B cell (primary cell): ENCODE results near the gene RANBP3L. TPM values are rescaled to one million over a fixed set of nuclear protein-coding genes. Genes with fewer than 3 reads are reported as not detected.
"Not testable (repeated sequence)": the region's sequence is repeated elsewhere in the genome, so short reads cannot be mapped to it uniquely, and the experiment has no call there.

ENCODE experiments used
- ATAC-seq: fragments of 200-7000 bp; cut with Tn5 transposase; one replicate; pipeline ENCODE4 v1.10.0; 2021; ENCODE audit warnings: low read depth, mild to moderate bottlenecking, moderate number of reproducible peaks, moderate library complexity
- CTCF ChIA-PET: fragments of 350-600 bp; sonication (Branson Sonifier 250); formaldehyde crosslinking; loops from one replicate; lab custom pipeline; 2021; ENCODE audit warnings: antibody characterized with exemption, inconsistent platforms; lab: Charles Lee
- POLR2A ChIA-PET: fragments of 350-600 bp; sonication (Branson Sonifier 250); formaldehyde crosslinking; loops from one replicate; lab custom pipeline; 2021; ENCODE audit warnings: antibody characterized with exemption; lab: Charles Lee
- DNase-seq: peaks from one replicate; pipeline ENCODE4 v3.0.0; 2013
- H2AFZ ChIP-seq: 2 replicates; pipeline ENCODE4 v1.6.1; 2012; ENCODE audit warnings: mild to moderate bottlenecking, low read depth, low read length; ENCODE audit not compliant: insufficient read depth, poor library complexity, severe bottlenecking
- H3K27ac ChIP-seq, 2 donors: 1 replicate in 1 of 2; 2 replicates in 1 of 2; pipeline ENCODE4 v1.5.1; 2012 to 2013; ENCODE audit warnings: low read length in 2 of 2, mild to moderate bottlenecking in 2 of 2, moderate library complexity in 1 of 2
- H3K27me3 ChIP-seq, 4 experiments: fragments of 200-600 bp in 1 of 4; sonication (generic) in 1 of 4; replicated peaks in 1 of 4; 1 replicate in 2 of 4; 2 replicates in 2 of 4; pipeline versions ENCODE4 v1.6.1 to v1.7.0; 2013 to 2016; ENCODE audit warnings: low read length in 3 of 4, mild to moderate bottlenecking in 2 of 4, mixed read lengths in 1 of 4, moderate library complexity in 1 of 4; ENCODE audit not compliant: insufficient read depth in 4 of 4, control insufficient read depth in 3 of 4; ENCODE audit errors: control extremely low read depth in 1 of 4
- H3K36me3 ChIP-seq, 2 experiments: replicated peaks in 1 of 2; 1 replicate in 1 of 2; 2 replicates in 1 of 2; pipeline versions ENCODE4 v1.6.1 to v1.7.1; 2013; ENCODE audit warnings: low read length in 1 of 2; ENCODE audit not compliant: insufficient read depth in 2 of 2, control insufficient read depth in 1 of 2; ENCODE audit errors: control extremely low read depth in 1 of 2, extremely low read depth in 1 of 2
- H3K4me1 ChIP-seq, 2 donors: fragments of 200-600 bp in 1 of 2; sonication (generic) in 1 of 2; 1 replicate in 1 of 2; 2 replicates in 1 of 2; pipeline versions ENCODE4 v1.5.1 to v1.6.1; 2013 to 2017; ENCODE audit warnings: low read length in 2 of 2; ENCODE audit not compliant: control insufficient read depth in 2 of 2, insufficient read depth in 2 of 2
- H3K4me2 ChIP-seq: replicated peaks from 2 replicates; pipeline ENCODE3; 2012; ENCODE audit warnings: mild to moderate bottlenecking, low read depth, low read length; ENCODE audit not compliant: poor library complexity, severe bottlenecking
- H3K4me3 ChIP-seq, 5 experiments: fragments of 200-600 bp in 1 of 5; sonication (generic) in 1 of 5; 1 replicate in 3 of 5; 2 replicates in 2 of 5; pipeline versions ENCODE4 v1.5.1 to v1.7.0; 2011 to 2016; ENCODE audit warnings: low read length in 4 of 5, mild to moderate bottlenecking in 4 of 5, low read depth in 2 of 5, control low read depth in 1 of 5, moderate library complexity in 1 of 5; ENCODE audit not compliant: insufficient read depth in 1 of 5; ENCODE audit errors: control extremely low read depth in 1 of 5, extremely low read depth in 1 of 5
- H3K79me2 ChIP-seq: fragments of 200-600 bp; sonication (generic); one replicate; pipeline ENCODE4 v1.6.0; 2016; ENCODE audit warnings: low read length; ENCODE audit not compliant: control insufficient read depth, insufficient read depth
- H3K9ac ChIP-seq: fragments of 200-600 bp; sonication (generic); 2 replicates; pipeline ENCODE4 v1.6.1; 2017; ENCODE audit warnings: mild to moderate bottlenecking, low read length, moderate library complexity
- H3K9me3 ChIP-seq, 3 donors: one replicate each; pipeline versions ENCODE4 v1.6.1 to v1.7.1; 2013; ENCODE audit warnings: low read length in 2 of 3; ENCODE audit not compliant: control insufficient read depth in 2 of 3, insufficient read depth in 1 of 3; ENCODE audit errors: control extremely low read depth in 1 of 3
- H4K20me1 ChIP-seq: 2 replicates; pipeline ENCODE4 v1.6.0; 2012; ENCODE audit warnings: mild to moderate bottlenecking, low read length; ENCODE audit not compliant: insufficient read depth, control insufficient read depth, poor library complexity, severe bottlenecking
- H3K27ac Mint-ChIP-seq: one replicate; pipeline ENCODE4 v1.8.0; 2021; ENCODE audit warnings: mixed read lengths
- H3K27me3 Mint-ChIP-seq: one replicate; pipeline ENCODE4 v1.8.0; 2021; ENCODE audit warnings: mixed read lengths
- H3K4me1 Mint-ChIP-seq: one replicate; pipeline ENCODE4 v1.8.0; 2021; ENCODE audit warnings: mixed read lengths
- H3K4me3 Mint-ChIP-seq: one replicate; pipeline ENCODE4 v1.8.0; 2021; ENCODE audit warnings: mixed read lengths
- H3K9me3 Mint-ChIP-seq: one replicate; pipeline ENCODE4 v1.8.0; 2022; ENCODE audit warnings: mixed read lengths; ENCODE audit not compliant: insufficient read depth
- CTCF ChIP-seq: fragments of 200-600 bp; IDR thresholded peaks from one replicate; pipeline ENCODE4 v1.8.0; 2022; ENCODE audit warnings: antibody characterized with exemption, mild to moderate bottlenecking
- EZH2 ChIP-seq: IDR thresholded peaks from 2 replicates; pipeline ENCODE4 v1.6.1; 2012; ENCODE audit warnings: borderline replicate concordance, low read depth, mild to moderate bottlenecking, moderate library complexity, low read length; ENCODE audit not compliant: insufficient read depth, poor library complexity, severe bottlenecking
- WGBS: methylation state at CpG from one replicate; pipeline ENCODE4 v1.1.5; 2013; ENCODE audit warnings: missing lambda C conversion rate; ENCODE audit not compliant: insufficient coverage; 5-methylcytosine and 5-hydroxymethylcytosine counted together
- intact Hi-C: fragments of 100-400 bp; cut with micrococcal nuclease; formaldehyde crosslinking; loops from one replicate; pipeline ENCODE4 v1.10.0; 2022
- polyA plus RNA-seq: library from polyadenylated mRNA; depleted of rRNA; stranded (reverse); fragments of >200 nt; gene quantifications from 2 replicates; pipeline ENCODE4 v1.2.3, GENCODE V29; 2012
- total RNA-seq, 2 donors: library from RNA; stranded (reverse); fragments of 120-200 nt in 1 of 2; gene quantifications; 1 replicate in 1 of 2; 2 replicates in 1 of 2; pipeline versions ENCODE4 v1.2.3 to v1.2.4, GENCODE V29; 2013 to 2022

The RANBP3L gene
- total and polyA plus RNA-seq, 2 donors (not counting 1 experiment from before 2014, with no cell fraction given), result not detected

GRCh38 chr5:36346896-36347690 lies 45.4 kb upstream of the RANBP3L start:
- ChIA-PET POLR2A (no interaction called here), CTCF (no interaction called here)
- no peaks in the 10 kb centered on the region for H3K4me1 Mint-ChIP-seq
- no peak overlapping the region for H3K4me3 ChIP-seq
- ATAC-seq, result no peak
- H3K9me3 Mint-ChIP-seq, result no peaks in the 10 kb centered on the region
- H4K20me1 ChIP-seq, result no peaks in the 10 kb centered on the region
- no peak overlapping the region for H3K27ac Mint-ChIP-seq
- no peaks in the 10 kb centered on the region for H3K4me1 ChIP-seq
- no peaks in the 10 kb centered on the region for H3K79me2 ChIP-seq
- H3K27ac ChIP-seq, result no peak overlapping the region
- 100% methylated on average over 1 of the region's 5 CpGs for WGBS
- TF ChIP-seq CTCF (no peak), EZH2 (no peak)
- H3K4me2 ChIP-seq, result no peak overlapping the region
- no peak overlapping the region for H2AFZ ChIP-seq
- H3K4me3 Mint-ChIP-seq, result no peak overlapping the region
- DNase-seq, result no peak
- no peaks in the 10 kb centered on the region for H3K36me3 ChIP-seq
- no peaks in the 10 kb centered on the region for H3K9me3 ChIP-seq
- H3K27me3 Mint-ChIP-seq, result no peaks in the 10 kb centered on the region
- no peaks in the 10 kb centered on the region for H3K27me3 ChIP-seq
- H3K9ac ChIP-seq, result no peak overlapping the region
- intact Hi-C loops, result no loop called here

GRCh38 chr5:36344899-36345298 lies 43.2 kb upstream of the RANBP3L start:
- H3K27me3 ChIP-seq, result no peaks in the 10 kb centered on the region
- H3K9ac ChIP-seq, result no peak overlapping the region
- intact Hi-C loops, result no loop called here
- CTCF ChIA-PET, result no interaction called here
- H2AFZ ChIP-seq, result no peak overlapping the region
- POLR2A ChIA-PET, result no interaction called here
- Mint-ChIP-seq H3K4me3 (no peak overlapping the region), H3K27ac (no peak overlapping the region), H3K4me1 (no peaks in the 10 kb centered on the region), H3K27me3 (peaks cover 4% of the 10 kb centered on the region), H3K9me3 (no peaks in the 10 kb centered on the region)
- no peaks in the 10 kb centered on the region for H3K4me1 ChIP-seq
- TF ChIP-seq CTCF (no peak), EZH2 (no peak)
- no peaks in the 10 kb centered on the region for H3K36me3 ChIP-seq
- H3K27ac ChIP-seq, result no peak overlapping the region
- H3K79me2 ChIP-seq, result no peaks in the 10 kb centered on the region
- H3K4me2 ChIP-seq, result no peak overlapping the region
- H3K4me3 ChIP-seq, result no peak overlapping the region
- no CpG with 5 or more reads among the region's 2 CpGs for WGBS
- no peaks in the 10 kb centered on the region for H3K9me3 ChIP-seq
- DNase-seq (no peak), ATAC-seq (no peak)
- H4K20me1 ChIP-seq, result no peaks in the 10 kb centered on the region

- H2AFZ ChIP-seq, H3K4me1 Mint-ChIP-seq, H3K9me3 Mint-ChIP-seq, H3K27ac Mint-ChIP-seq, H3K36me3 ChIP-seq, H3K4me2 ChIP-seq, H3K4me3 ChIP-seq, H3K27me3 ChIP-seq, intact Hi-C loops, ATAC-seq, H3K4me1 ChIP-seq, DNase-seq, H3K9me3 ChIP-seq, CTCF ChIA-PET, H3K79me2 ChIP-seq, H3K4me3 Mint-ChIP-seq, H4K20me1 ChIP-seq, H3K9ac ChIP-seq, H3K27ac ChIP-seq, H3K27me3 Mint-ChIP-seq, POLR2A ChIA-PET: not testable (repeated sequence)
- no CpG with 5 or more reads among the region's 4 CpGs for WGBS
Observed at GRCh38 chr5:36341720-36342119, 40.0 kb upstream of the RANBP3L start.
